IPS-11a (cell line): Measurements from ENCODE around the gene ME1.
"Not testable (repeated sequence)": the region's sequence is repeated elsewhere in the genome, so short reads cannot be mapped to it uniquely, and the experiment has no call there.

ENCODE experiments used
- H3K4me3 ChIP-seq: one replicate; pipeline ENCODE4 v1.5.1; 2013; ENCODE audit warnings: low read depth, low read length, control low read depth

The ME1 gene

GRCh38 chr6:83260577-83260976, 170.3 kb downstream of the ME1 start:
- no peak overlapping the region for H3K4me3 ChIP-seq

- no peak overlapping the region for H3K4me3 ChIP-seq
Measured at GRCh38 chr6:83258517-83258916, 172.3 kb downstream of the ME1 start.

GRCh38 chr6:83257791-83258190, 173.1 kb downstream of the ME1 start:
- no peak overlapping the region for H3K4me3 ChIP-seq

- not testable (repeated sequence) for H3K4me3 ChIP-seq
Measured at GRCh38 chr6:83256719-83257118, 174.1 kb downstream of the ME1 start.

GRCh38 chr6:83252719-83253118, 178.1 kb downstream of the ME1 start:
- H3K4me3 ChIP-seq = no peak overlapping the region

- H3K4me3 ChIP-seq = no peak overlapping the region
Measured at GRCh38 chr6:83250235-83250634, 180.6 kb downstream of the ME1 start.

GRCh38 chr6:83247471-83247870, 183.4 kb downstream of the ME1 start:
- H3K4me3 ChIP-seq = no peak overlapping the region

- no peak overlapping the region for H3K4me3 ChIP-seq
Measured at GRCh38 chr6:83231146-83231545, 199.7 kb downstream of the ME1 start.

GRCh38 chr6:83226517-83226916, 204.3 kb downstream of the ME1 start:
- no peak overlapping the region for H3K4me3 ChIP-seq

GRCh38 chr6:83221889-83222479, 208.9 kb downstream of the ME1 start:
- H3K4me3 ChIP-seq = no peak overlapping the region

- H3K4me3 ChIP-seq = no peak overlapping the region
Measured at GRCh38 chr6:83221276-83221675, 209.6 kb downstream of the ME1 start.

- no peak overlapping the region for H3K4me3 ChIP-seq
Measured at GRCh38 chr6:83220121-83220520, 210.7 kb downstream of the ME1 start.

- no peak overlapping the region for H3K4me3 ChIP-seq
Measured at GRCh38 chr6:83218646-83219045, 212.2 kb downstream of the ME1 start.

- H3K4me3 ChIP-seq = no peak overlapping the region
Measured at GRCh38 chr6:83216806-83217205, 214.0 kb downstream of the ME1 start.

- no peak overlapping the region for H3K4me3 ChIP-seq
Measured at GRCh38 chr6:83215131-83216047, 215.5 kb downstream of the ME1 start.

GRCh38 chr6:83202031-83202430, 228.8 kb downstream of the ME1 start:
- no peak overlapping the region for H3K4me3 ChIP-seq

- no peak overlapping the region for H3K4me3 ChIP-seq
Measured at GRCh38 chr6:83199863-83200225, 231.0 kb downstream of the ME1 start.

GRCh38 chr6:83199173-83199862, 231.5 kb downstream of the ME1 start:
- no peak overlapping the region for H3K4me3 ChIP-seq

- H3K4me3 ChIP-seq = no peak overlapping the region
Measured at GRCh38 chr6:83198486-83199172, 232.2 kb downstream of the ME1 start.

- H3K4me3 ChIP-seq = peak overlapping the region; percentile 81
Measured at GRCh38 chr6:83193747-83194566, 236.9 kb downstream of the ME1 start.
